Superior temporal gyrus (tissue), 1 donor: ENCODE data around the gene NAA80.

Source experiments
- DNase-seq: peaks from one replicate; pipeline ENCODE4 v3.0.0-alpha.2; 2016; ENCODE audit errors: extremely low spot score

Gene NAA80, protein sequence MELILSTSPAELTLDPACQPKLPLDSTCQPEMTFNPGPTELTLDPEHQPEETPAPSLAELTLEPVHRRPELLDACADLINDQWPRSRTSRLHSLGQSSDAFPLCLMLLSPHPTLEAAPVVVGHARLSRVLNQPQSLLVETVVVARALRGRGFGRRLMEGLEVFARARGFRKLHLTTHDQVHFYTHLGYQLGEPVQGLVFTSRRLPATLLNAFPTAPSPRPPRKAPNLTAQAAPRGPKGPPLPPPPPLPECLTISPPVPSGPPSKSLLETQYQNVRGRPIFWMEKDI

DNA sequence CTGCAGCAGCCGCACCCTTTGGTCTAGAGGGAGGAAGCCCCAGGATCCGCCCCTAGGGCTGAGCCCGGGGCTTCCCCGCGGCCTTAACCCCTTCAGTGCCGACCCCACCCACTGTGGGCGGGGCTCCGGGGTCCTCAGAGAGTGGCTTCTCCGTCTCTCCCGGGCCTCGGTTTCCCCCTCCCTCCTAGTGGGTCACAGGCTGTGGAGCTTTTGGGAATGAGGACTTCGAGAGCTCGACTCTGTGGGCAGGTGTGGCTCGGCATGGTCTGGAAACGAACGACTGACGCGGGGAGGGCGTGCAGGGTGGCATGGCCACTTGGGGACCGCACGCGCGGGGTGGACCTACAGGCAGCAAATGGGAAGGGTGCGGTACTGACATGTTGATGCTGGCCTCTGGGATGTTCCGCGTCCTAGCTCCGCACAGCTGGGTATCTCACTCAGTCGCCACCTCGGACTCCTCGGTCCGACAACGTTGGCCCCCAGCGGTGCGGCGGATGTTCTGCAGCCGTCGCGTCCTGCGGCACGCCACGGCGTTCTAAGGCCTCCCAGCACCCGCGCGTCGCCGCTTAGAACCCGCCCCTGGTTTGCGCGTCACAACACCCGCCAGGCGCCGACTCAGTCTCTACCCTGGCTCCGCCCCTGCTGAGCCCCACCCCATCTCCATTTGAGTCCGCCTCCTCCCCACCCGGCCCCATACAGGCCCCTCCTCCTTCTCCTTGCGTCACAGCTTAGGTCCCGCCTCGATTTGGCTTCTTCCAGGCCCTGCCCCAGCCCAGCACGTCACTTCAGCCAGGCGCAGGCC lies at the start of gene NAA80, which contains the start of gene HYAL3:
NAA80 (minus strand) TSS at position 570 of the 802 bp plus-strand sequence. CDS start 1,942 bp downstream, outside the sequence.
HYAL3 (minus strand) TSS at position 570 of the 802 bp plus-strand sequence. CDS start 3,803 bp downstream, outside the sequence.
- DNase-seq = peak; percentile 99

DNA sequence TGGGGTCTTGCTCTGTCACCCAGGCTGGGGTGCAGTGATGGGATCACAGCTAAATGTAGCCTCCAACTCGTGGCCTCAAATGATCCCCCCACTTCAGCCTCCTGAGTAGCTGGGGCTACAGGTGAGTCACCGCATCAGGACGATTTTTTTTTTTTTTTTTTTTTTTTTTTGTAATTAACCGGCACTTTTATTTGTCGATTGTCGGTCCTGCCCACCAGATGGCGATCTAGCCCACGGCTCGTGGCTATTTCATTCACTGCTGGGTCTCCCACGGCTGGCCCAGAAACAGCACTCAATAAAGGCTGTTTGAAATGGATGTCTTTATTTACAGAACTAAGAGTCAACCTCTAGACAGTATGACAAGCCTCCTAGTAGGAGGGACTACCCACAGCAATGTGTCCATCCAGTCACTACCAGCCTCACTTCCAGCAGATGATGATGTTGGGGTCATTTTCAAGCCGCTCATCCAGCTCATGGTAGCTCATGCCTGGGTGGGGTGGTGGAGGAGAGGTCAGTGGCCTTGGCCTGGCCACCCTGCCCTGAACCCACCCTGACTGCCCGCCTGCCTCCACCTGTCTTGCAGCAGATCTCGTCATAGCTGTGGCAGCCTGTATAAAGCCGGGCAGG lies 48.1 kb upstream of the NAA80 start:
- peak; percentile 80 for DNase-seq

DNA sequence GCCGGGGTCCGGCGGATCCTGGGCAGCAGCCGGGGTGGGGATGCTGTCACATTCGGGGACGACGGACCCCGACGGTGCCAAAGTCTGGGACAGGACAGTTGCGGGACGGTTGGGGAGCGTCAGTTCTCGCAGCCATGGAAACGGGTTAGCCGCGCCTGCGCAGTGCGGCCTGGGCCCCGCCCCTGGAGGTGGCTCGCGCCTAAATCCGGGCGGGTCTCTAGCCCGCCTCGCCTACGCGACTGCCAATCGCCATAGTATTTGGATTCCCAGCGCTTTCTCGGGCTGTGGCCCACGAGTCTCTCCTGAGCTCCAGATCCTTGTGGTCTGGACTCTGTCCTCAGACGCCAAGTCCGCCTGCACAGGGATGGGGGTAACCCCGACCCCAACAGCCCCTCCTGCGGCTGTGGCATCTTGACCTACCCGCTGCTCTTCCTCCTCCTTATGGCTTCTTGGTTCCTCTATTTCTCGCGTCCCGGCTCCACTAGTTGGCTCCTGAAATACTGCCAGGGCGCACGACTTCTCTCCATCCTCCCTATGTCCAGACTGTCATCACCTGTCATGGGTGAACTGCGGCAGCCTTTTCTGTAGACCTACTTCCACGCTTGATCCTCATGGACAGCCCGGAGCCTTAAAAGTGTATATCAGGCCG lies 46.5 kb upstream of the NAA80 start, which contains the start of gene ZMYND10:
ZMYND10 (minus strand) TSS at position 147 of the 649 bp plus-strand sequence. CDS start 153 bp downstream, outside the sequence.
- no peak for DNase-seq

DNA sequence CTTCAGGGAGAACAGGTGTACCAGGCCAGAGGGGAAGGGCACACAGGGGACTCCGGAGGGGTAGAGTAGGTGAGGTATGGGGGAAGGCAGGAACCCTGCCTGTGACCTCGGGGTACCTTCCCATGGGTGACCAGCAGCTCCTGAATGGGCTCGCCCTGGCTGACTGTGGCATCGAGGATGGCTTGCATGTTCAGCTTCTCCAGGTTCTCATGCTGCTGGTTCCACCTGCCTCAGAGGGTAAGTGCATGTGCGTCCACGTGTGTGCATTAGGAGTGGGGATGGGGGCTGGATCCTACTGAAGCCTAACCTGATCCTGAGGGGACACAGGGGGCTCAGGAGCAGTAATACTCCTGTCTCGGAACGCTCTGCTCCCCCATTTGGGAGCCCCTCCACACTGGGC lies 45.8 kb upstream of the NAA80 start:
- no peak for DNase-seq

DNA sequence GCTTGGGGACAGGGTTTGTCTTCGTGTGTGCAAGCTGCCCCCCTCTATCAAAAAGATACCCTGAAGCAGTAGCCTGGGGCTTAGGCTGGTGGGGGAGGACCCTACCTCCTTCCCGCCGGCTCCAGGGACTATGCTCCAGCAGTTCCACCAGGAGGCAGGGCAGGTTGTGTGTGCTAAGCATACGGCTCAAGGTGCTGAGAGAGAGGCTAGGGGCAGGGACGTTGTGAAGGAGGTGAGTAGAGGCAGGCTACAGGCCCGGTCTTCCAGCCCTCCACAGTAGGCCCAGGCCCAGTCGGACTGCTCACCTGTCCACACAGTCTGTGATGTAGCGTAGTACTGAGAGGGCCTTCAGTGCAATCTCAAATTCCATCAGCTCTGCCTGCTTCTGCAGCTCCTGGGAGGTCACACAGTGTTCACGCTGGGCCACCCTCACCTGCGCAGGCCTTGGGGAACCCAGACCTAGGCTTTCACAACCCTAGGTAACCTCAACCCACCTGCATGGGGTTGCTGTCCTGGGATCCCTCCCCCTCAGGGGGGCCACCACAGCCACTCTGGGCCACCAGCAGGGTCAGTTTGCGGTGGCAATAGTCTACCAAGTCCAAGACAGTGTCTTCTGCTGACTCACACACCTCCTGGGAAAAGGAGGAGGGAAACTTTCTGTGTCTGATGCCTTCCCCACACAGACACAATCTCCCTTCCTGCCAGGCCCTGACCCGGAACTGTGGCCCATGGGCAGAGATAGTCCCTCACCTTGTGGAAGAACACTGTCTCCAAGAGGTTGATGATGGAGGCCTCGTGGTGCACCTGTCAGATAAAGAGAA lies 43.8 kb upstream of the NAA80 start:
- DNase-seq = no peak

DNA sequence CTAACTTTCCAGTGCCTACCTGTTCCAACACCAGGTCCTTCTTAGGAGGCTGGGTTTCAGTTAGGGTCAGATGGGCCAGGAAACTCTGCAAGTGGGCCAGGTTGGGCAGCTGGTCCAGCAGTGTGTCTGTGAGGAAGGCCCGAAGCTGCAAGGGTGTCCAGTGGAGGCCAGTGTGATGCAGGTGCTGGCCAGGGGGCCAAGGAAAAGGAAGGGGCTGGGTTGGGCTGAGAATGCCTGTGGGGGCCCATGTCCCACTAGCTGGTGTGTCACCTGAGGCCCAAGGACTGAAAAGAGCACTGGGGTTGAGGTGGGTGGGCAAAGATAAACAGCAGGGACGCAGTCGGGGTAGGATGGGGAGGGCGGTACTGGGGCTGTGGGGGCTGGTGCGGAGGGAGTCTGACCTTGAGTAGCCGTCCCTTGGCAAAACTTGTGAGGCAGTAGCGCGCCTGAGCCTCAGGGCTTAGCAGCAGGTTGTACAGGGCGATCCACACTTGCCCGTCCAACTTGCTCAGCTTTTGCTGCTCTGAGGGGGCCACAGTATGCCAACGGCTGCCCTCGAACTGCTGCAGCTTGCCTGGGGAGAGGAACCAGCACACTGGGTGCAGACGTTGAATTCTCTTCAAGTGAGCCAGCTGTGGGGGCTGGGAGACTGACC lies 42.9 kb upstream of the NAA80 start:
- DNase-seq = no peak

DNA sequence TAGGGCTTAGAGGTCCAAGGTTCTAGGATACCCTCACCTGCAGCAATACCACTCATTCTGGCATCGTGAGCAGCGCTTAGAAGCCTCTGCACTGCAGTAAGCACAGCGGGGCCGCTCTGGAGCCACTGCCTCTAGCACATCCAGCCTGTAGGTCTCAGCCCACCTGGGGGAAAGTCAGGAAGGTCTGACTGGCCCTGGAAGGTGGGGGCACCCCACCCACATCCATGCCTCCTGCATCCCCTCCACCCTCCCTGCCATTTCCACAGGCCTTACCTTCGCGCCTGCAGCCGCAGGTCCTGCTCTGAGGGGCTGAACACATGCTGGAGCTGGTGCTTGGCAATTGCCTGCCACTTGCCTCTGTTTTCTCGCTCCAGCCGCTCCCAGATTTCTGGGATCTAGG lies 42.3 kb upstream of the NAA80 start:
- DNase-seq = no peak

DNA sequence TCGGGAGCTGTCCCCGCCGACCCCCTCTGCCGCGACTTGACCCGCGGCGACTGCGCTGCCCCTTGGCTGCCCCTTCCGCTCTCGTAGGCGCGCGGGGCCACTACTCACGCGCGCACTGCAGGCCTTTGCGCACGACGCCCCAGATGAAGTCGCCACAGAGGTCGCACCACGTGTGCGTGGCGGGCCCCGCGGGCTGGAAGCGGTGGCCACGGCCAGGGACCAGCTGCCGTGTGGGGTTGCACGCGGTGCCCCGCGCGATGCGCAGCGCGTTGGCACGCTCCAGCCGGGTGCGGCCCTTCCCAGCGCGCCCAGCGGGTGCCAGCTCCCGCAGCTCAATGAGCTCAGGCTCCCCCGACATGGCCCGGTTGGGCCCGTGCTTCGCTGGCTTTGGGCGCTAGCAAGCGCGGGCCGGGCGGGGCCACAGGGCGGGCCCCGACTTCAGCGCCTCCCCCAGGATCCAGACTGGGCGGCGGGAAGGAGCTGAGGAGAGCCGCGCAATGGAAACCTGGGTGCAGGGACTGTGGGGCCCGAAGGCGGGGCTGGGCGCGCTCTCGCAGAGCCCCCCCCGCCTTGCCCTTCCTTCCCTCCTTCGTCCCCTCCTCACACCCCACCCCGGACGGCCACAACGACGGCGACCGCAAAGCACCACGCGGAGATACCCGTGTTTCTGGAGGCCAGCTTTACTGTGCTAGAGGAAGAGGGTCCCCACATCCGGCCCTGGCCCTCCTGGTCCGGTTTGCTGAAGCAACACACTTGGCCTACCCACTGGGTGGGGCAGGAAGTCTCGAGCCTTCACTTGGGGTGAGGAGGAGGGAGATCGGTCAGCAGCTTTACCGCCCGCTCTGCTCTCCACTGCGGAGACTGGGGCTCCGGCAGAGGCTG lies 41.5 kb upstream of the NAA80 start, which contains the start of gene RASSF1:
RASSF1 (minus strand) TSS at position 389 of the 882 bp plus-strand sequence; CDS start at position 358, 31 bp downstream.
- DNase-seq = no peak

DNA sequence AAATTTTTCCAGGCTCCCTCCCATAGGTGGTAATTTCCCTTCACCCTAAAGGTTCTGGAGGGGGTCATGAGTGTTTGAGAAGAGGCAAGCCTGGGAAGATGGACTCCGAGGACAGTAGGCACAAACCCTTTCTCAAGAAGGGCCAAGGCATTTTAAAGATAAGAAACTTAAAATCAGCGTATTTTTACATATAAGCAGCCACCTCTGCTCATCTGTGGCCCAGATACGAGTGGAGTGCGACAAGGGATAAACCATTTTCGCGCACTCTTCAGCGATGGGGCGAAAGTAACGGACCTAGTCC lies 40.9 kb upstream of the NAA80 start:
- no peak for DNase-seq

DNA sequence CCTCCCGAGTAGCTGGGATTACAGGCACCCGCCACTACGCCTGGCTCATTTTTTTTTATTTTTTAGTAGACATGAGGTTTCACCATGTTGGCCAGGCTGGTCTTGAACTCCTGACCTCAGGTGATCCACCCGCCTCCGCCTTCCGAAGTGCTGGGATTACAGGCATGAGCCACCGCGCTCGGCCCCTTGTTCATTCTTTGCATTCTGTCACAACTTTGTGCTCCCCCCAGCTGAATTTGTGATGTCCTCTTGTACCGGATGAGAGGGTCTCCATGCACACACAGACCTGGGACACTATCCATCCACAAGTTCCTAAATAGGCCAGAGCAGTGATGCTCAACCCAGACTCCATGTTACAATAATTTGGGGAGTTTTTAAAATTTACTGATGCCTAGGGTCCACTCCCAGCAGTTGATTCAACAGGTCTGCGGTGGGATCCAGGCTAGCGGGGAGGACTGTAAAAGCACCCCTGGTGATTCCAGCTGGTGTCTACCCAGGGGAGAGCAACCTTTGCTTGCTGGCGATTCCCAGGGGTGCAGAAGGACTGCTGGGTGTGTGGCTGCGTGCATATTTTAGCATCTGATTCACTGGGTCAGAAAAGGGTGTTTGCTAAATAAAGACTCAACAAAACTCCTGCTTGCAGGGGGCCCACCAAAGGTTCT lies 40.4 kb upstream of the NAA80 start:
- DNase-seq = no peak

DNA sequence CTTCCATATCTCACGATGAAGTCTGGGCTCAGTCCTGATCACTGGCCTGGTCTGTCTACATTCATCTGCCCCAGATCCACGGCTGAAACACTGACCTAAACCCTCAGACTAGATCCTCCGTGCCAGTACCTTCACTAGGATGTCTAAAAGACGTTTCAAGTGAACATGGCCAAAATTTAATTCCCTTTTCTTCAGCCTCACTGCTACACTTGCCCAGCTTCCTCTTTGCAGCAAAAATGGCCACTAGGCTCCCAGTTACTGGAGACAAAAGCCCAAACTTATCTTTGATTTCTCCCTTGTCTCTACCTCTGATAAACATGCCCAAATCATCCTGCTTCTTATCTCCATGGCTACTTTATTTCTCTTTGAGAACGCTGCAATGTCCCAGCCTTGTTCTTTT lies 39.8 kb upstream of the NAA80 start:
- DNase-seq = no peak

DNA sequence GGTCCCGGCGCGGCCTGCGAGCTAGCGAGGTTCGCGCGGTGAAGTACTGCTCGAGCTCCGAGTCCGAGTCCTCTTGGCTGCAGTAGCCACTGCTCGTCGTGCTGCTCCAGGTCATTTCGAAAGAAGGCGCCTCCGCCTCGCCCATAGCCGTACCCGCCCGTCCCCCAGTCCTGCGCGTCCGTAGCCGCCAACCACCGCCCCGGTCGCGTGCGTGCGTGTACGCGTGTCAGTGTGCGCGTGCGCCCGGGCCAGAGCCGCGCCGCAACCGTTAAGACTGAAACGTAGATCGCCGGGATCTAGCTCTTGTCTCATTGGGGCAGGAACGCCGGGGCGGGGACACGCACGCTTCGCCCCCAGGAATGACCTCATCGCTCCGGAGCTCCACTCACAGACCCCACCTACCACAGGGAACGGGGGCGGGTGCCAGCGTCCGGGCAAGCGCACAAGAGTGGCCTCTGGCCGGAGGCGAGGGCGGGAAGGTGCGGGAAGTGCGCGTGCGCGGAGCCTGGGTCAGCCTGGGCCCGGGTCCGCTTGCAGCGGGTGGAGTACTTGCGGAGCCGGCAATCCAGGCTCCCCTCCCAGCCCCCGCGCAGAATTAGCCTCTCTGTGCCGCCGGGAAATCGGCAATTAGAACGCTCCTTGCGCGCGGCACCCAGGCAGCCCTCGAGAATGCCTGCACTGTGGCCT lies 38.1 kb upstream of the NAA80 start:
- peak; percentile 97 for DNase-seq

DNA sequence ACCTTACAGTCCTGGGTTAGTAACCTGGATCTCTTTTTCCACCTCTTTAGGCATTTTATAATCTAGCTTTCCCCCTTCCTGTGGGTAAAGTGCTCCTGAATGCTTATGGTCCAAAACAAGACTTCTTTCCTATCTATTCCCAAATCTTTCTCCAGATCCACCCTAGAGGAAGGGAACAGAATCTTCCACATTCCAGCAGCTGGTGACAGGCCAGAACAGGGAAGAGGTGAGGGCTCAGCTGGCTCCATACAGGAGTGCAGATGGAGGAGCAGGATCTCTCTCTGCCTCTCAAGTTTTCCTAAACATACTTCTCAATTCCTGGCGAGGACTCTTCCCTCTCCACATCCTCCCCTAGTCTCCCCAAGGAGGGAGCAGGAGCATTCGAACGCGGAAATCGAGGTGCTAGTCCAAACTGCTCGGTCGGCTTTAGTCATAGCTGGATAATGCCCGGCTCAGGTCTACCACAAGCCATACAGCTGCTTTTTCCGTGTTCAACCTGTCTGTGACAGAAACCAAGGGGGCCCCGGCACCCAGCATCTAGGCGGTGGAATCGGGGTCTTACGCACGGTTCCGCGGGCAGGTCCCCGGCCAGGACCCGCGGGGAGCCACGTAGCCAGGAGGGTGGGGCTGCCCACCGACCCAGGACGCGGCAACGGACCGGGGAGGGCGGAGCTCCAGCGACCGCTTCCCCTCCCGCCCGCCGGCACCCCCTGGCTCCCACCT lies 37.4 kb upstream of the NAA80 start:
- DNase-seq = no peak

DNA sequence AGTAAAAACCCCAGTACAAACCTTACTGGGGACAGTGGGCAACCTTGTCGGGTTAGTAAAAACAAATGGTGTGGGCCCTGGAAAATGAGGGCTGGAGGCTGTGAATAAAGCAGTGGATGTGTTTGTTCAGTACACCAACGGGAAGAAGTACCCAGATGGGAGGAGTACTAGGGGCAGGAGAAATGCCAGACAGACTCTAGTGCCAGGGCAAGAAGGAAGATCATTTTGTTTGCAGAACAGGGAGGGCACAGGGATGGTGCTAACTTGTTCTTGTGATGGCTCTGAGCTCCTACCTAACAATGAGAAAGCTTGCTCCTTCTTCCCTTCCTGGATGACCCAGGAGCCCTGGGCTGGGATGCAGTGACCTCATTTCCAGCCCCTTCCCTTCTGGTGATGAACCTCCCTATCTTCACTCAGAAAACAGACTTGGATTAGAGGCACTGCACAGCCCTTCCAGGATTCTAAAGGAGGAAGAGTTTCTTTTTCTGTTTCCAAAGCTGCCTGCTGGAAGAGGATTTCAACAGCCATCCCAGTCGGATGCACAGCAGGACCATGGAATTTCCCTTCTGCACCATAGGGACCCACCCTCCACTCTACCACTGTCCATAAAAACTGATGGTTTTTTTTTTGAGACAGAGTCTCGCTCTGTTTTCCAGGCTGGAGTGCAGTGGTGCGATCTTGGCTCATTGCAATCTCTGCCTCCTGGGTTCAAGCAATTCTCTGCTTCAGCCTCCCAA lies 35.3 kb upstream of the NAA80 start:
- no peak for DNase-seq

DNA sequence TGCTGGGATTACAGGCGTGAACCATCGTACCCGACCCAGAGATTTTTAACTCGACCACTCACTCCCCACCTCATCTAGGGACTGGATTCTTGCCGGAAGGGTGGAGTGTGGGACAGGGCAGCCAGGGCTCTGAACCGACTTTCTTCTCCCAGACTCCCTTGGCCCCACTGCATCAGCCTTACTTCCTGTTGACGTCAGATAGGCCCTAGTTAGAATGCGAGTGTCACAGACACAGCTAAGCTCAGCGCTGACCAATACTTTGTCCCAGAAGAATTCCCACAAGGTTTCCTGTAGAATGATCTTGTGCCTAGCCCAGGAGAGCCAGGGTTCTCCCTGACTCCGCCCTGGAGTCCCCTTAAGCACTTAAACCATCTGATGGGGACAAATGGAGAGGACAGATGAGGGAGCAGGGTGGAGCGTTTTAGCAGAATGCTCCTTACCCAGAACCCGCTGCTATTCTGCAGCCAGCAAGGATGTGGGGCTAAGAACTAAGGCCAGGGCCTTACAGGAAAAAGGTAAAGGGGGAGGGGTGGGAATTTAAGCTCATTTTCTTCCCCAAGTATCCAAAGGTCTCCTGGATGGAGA lies 34.6 kb upstream of the NAA80 start:
- no peak for DNase-seq

DNA sequence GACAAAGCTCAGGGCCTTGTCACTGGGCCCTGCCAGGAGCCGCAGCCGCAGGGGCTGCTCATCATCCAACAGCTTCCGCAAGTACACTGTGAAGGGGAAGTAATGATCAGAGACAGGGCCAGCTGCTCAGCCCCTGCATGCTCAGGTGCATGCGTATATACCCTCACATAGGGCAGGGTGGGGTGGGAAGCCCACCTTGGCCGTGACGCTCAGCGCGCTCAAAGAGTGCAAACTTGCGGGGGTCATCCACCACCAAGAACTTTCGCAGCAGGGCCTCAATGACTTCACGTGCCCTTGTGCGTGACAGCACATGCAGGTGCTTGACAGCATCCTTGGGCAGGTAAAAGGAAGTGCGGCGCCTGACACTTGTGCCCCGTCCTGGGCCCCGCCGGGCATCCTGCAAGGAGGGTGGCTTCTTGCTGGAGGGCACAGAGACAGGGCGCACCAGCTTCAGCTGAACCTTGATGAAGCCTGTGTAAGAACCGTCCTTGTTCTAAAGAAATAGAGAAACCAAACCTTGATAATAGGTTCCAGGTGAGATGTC lies 32.2 kb upstream of the NAA80 start:
- no peak for DNase-seq
